HG02623 (cell line): Measurements from ENCODE around the gene OR2W3.

Experiments used
- ATAC-seq: cut with Tn5 transposase; IDR thresholded peaks from one replicate; pipeline ENCODE4 v1.9.1; 2021; ENCODE audit warnings: moderate library complexity; ENCODE audit not compliant: unreplicated experiment

Gene OR2W3

DNA sequence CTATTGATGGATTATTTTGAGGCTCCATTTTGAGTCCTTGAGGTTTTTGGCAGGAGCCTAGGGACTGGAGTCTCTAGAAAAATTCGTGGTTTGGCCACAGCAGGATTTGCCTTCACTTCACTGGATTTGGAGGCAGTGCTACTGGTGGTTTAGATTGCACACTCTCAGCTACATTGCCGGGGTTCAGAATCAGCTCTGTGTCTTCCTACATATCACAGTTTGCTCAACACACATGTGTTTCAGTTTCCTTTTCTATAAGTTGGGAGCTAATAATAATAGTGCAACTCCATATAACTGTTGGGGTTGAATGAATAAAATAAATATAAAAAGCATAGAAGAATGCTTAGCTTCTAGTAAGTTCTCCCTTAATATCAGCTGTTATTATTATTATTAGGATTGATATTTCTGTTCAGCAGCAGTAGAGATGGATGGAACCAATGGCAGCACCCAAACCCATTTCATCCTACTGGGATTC lies at the start of gene OR2W3:
Gene OR2W3 (plus strand): TSS at position 425 of the 475 bp plus-strand sequence. CDS start 0 bp downstream, at position 425.
- no peak for ATAC-seq

DNA sequence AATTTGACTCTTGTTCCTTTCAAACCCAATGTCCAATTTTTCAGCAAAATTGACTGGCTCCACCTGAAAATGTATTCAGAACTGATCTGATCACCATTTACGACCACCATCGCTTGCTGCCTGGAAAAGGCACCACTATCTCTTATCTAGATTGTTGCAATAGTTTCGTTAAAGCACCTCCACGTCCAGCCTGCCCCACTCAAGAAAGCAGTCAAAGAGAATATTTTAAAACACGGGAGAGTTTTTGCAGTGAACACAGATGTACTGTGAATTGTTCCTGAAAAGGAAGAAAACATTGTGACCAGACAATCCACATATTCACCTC lies 49.7 kb upstream of the OR2W3 start:
- ATAC-seq, result no peak

DNA sequence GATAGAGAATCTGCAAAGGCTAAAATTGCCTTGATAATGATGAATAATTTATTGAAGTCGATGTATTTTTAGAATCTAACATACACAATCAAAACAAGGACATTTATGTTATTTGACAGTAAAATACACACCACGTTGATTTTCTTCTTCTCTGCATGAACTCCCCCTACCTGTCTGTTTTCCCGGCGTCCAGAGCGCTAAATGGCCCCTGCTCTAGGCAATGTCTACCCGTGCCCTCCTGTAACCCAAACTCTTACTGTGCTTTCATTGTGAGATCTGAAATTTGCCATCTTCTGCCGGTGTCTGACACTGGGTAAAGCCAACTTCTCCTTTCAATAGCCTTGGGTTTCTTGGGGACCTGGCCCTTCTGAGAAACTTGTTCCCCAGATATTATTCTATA lies 47.0 kb upstream of the OR2W3 start:
- no peak for ATAC-seq

DNA sequence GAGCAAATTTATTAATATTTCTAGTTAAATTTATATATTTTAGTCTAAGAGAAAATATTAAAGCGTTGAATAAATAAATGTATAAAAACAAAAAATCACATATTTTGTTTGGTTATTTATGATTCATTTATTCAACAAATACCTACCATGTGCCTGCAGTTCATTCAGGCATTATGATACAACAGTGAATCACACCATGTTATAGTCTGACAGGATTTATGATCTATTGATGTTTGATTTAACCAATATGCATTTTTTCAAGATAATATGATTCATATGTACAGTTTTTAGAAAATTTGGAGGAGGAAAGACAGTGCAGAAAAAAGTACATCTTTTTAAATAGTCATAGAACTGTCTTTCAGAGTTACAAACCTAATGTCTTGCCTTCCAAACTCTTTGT lies 45.8 kb upstream of the OR2W3 start:
- ATAC-seq, result no peak

DNA sequence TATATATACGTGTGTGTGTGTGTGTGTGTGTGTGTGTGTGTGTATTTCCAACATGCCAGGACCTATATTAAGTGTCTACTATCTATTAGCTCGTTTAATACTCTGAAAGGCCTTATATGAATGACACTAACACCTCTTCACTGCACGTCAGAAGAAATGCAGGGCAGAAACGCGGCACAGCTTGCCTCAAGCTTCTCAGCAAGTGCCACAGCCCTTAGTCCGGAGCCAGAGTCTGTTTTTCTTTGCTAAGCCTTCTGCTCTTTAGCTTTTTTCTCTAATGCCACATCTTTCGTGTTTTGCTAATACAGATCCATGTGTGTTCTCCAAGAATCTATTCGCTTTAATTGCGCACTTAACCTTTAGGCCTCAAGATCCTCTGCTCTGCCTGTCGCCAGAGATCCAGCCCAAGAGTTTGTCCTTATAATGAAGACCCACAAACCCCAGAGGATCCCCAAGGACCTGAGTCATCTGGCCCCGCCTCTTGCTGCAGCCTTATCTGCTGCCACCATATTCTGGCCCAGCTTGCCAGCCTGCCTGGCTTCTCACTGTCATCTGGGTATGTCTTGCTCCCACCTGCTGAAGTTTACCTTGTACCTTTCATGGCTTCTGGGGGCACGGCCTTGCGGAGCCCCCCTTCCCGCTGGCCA lies 40.4 kb upstream of the OR2W3 start:
- ATAC-seq, result no peak

DNA sequence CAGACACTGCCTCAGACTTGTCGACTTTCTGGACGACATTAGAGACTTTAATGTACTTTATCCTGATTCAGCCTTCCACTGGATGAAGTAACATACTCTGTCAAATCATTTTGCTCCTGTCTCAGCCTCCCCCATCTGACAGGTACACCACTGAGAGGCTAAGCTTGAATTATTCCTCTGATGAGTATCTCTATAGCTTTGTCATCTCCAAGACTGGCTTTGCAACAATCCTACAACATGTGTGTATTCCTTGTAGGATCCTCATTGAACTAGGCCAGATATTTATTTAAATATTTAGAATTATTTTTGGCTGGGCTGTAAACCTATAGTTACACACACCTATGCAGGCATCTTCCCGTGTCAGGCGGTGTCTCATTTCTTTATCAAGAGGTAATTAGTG lies 39.5 kb upstream of the OR2W3 start:
- no peak for ATAC-seq

DNA sequence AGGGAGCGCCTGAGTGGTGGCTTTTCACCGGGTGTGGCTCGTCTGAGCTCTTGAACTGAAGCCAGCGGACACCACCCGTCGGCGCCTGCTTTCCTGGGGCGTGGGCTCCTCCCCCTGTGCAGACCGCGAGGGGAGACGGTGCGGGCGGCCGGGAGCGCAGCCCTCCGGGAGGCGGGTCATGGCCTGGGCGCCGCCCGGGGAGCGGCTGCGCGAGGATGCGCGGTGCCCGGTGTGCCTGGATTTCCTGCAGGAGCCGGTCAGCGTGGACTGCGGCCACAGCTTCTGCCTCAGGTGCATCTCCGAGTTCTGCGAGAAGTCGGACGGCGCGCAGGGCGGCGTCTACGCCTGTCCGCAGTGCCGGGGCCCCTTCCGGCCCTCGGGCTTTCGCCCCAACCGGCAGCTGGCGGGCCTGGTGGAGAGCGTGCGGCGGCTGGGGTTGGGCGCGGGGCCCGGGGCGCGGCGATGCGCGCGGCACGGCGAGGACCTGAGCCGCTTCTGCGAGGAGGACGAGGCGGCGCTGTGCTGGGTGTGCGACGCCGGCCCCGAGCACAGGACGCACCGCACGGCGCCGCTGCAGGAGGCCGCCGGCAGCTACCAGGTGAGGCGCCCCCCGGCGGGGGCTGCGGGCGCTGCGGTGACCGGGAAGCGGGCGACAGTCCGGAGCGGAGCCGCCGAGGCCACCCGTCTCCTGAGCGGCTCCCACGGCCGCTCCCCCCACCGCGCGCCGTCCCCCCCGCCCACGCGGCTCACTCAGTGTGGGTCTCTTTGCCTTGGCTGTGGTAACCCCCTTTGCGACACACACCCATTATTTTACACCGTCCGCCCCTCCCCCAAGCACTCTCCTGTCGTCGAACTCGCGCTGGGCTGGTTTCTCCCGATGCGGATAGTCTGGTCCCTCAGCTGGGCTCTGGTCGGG lies 38.1 kb upstream of the OR2W3 start, which contains the start of gene TRIM58:
Gene TRIM58 (plus strand): TSS at position 119 of the 916 bp plus-strand sequence. CDS start 60 bp downstream, at position 179.
- peak; percentile 45 for ATAC-seq

DNA sequence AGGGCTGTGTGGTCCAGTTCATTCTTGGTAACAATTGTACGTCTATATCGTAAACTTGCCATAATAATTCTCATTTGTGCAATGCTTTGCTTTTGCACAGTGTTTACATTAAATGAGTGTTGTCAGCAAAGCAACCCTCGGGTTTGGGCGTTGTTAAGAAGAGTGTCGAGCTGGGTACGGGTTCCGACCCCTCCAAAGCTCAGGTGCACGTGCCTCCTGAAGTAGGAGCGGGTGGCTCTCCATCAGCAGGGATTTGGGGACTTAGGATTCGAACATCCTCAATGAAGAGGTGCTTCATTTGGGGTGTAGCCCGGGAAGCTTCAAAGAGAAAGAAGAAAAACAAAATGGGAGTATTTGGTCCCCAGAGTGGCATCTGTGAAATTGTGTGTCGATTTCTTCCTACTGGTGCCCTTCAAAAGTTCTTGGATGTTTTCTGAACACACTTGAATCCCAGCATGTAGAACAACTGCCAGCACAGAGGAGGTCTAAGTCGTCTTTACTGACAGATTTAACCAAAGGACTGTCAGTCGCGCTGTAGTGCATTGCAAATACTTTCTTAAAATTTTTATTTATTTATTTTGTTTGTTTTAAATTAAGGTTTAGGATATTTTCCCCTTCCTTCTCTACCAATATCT lies 37.3 kb upstream of the OR2W3 start:
- ATAC-seq, result no peak

DNA sequence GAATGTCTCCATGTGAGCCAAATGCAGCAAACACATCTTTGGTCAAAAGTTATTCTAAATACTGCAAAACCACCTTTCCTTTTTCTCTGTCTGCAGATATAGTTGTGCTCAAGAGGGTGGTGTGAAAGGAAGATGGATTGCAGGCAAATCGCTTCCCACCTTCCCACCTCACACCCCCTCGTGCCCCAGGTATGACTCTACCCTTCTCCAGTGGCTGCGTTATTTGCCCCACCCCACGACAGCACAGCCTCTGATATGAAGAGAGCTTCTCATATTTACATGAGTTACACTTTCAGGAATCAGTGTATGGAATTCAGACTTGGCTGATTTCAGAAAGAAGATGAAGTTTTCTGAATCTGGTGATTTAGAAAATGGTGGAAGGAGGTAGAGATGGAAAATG lies 32.6 kb upstream of the OR2W3 start:
- no peak for ATAC-seq

DNA sequence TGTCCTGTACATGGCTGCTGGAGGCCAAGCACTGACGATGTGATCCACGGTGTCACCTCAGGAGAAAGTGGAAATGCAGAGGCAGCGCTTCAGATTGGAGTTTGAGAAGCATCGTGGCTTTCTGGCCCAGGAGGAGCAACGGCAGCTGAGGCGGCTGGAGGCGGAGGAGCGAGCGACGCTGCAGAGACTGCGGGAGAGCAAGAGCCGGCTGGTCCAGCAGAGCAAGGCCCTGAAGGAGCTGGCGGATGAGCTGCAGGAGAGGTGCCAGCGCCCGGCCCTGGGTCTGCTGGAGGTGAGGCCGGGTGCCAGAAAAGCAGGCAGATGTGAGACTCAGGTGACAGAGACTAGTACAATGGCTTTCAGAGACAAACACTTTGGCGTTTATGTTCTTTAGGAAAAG lies 30.7 kb upstream of the OR2W3 start:
- ATAC-seq, result no peak

DNA sequence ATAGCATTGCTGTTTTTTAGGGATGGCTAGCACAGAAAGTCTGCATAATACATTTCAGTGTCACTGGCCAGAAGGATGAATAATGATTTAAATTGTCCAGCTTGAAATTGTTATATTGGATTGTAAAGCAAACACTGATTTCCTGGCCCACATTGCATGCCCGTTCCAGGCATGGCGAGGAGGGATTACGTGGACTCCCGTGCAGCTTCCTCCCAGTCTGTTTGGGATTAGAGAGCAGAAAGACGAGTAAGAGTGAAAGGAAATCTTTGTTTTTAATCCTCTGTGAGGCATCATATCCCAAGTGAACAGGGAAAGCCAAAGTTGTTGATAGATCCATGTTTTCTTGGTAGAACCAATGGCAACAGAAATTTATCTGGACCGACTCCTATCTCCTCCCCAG lies 30.0 kb upstream of the OR2W3 start:
- ATAC-seq, result no peak

DNA sequence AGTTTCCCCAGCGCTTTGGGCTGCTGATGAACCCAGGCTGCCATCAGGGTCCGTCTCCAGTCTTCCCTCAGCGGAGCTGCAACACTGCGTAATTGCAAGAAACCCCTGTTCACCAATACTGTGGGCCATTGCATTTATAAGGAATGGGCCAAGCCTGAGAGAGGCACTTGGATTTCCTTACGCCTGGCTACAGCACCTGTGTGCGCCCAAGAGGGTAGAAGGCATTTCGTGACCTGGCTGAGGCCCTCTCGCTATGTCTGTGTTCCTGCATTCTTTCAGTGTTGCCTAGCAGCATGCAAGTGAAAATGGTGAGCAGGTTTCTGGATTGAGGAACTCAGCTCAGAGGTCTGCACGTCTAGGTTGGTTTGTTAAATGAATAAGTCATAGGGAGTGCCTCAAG lies 12.0 kb upstream of the OR2W3 start:
- ATAC-seq, result no peak

DNA sequence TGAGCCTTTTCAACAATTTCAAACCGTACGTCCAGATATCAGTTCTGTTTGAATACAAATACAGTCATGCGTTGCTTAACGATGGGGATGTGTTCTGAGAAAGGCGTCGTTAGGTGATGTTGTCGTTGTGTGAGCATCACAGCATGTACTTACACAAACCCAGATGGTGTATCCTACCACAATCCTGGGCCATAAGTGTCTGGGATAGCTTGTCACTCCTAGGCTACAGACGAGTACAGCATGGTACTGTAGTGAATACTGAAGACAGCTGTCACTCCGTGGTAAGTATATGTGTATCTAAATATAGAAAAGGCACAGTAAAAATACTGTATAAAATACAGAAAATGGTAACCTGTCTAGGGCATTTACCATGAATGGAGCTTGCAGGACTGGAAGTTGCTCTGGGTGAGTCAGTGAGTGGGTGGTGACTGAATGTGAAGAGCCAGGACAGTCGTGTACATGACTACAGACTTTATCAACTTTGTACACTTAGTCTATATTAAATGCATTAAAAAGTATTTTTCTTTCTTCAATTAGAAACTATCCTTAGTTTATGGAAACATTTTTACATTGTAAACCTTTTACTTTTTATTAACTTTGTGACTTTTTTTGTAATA lies 10.5 kb upstream of the OR2W3 start:
- no peak for ATAC-seq

DNA sequence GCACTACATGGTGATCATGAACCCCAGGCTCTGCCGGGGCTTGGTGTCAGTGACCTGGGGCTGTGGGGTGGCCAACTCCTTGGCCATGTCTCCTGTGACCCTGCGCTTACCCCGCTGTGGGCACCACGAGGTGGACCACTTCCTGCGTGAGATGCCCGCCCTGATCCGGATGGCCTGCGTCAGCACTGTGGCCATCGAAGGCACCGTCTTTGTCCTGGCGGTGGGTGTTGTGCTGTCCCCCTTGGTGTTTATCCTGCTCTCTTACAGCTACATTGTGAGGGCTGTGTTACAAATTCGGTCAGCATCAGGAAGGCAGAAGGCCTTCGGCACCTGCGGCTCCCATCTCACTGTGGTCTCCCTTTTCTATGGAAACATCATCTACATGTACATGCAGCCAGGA lies 589 bp downstream of the OR2W3 start:
- ATAC-seq, result no peak

DNA sequence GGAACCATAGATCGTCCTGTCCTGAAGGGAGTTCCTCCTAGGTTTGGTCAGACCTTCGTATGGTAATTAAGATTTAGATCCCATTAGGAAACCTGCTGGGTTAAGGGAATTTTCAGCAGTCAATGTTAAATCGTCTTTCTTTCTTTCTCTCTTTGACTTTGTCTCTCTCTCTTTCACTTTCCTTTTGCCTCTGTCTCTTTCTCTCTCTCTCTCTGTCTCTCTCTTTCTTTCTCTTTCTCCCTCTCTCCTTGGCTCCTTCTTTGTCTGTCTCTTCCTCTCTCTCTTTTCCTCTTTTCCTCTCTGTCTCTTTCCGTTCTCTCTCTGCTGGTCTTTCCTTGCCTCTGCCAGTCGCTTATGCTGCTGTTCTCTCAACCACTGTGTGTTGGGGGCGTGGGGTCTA lies 8.7 kb downstream of the OR2W3 start:
- no peak for ATAC-seq

DNA sequence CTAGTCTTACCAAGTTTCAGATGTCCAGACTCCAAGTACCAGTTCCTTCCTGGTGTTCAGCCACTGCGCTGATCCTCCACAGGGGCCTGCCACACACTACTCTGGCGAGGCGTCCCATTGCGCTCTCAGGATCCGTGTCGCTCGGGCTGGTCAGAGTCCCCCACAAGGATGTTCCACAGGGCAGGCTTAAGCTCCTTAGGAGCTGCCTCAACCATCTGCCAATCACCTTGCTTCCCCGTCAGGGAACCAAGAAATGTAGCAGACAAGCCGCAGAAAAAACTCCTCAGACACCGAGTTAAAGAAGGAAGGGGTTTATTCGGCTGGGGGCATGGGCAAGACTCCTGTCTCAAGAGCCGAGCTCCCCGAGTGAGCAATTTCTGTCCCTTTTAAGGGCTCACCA lies 9.8 kb downstream of the OR2W3 start:
- no peak for ATAC-seq

DNA sequence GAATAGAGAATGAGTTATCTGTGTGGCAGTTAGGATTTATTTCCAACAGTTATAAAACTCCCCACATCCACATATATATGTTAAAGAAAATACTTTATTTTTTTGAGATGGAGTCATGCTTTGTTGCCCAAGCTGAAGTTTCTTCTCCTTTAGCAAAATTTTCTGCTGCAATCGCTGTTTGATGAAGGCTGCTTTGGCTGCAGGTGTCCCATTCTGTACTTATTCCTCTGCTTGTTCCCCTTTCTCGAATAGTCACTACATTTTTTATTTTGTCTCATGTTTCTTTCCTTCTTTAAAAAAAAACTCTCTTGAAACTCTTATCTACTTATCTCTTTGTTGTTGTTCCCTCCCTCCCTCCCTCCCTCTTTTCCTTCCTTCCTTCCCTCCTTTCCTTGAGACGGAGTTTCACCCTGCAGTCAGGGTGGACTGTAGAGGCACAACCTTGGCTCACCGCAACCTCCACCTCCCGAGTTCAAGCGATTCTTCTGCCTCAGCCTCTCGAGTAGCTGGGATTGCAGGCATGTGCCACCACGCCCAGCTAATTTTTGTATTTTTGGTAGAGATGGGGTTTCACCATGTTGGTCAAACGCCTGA lies 10.6 kb downstream of the OR2W3 start:
- no peak for ATAC-seq

DNA sequence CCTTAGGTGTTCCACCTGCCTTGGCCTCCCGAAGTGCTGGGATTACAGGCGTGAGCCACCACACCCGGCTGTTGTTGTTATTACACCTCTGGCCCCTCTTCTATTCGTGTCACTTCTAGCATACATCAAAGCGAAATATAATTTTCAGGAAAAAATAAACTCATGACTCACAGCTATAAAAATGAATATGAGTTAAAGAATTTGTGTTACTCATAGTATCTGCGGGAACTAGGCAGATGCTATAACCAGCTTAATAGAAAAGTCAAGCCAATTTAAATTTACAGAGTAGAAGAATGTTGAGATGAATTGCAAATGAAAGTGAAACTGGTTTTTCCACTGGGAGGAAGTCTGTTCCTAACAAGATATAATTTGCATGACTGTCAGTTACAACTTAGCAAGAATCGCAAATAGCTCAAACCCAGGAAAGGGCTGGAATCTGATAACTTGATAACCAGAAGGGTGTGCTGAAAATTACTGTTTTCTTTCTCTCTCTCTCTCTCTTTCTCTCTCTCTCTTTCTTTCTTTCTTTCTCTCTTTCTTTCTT lies 11.2 kb downstream of the OR2W3 start:
- no peak for ATAC-seq

DNA sequence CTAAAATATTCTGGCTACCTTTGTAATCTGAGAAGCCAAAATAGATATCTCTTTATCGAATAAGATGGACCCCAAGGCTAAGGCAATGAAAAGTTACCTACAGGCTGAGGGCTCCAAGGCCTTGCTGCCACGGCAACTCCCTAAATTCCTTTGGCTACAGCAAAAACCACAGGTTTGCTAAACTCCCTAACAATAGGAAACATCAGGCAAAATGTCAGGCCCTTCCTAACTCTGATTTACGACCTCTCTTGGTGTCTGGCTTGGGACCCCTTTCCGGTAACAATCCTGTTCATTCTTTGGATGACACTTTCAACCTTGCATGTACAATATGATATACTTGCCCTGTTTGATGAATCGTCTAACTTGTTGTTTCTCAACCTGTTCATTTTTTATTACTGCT lies 13.4 kb downstream of the OR2W3 start:
- ATAC-seq, result no peak

DNA sequence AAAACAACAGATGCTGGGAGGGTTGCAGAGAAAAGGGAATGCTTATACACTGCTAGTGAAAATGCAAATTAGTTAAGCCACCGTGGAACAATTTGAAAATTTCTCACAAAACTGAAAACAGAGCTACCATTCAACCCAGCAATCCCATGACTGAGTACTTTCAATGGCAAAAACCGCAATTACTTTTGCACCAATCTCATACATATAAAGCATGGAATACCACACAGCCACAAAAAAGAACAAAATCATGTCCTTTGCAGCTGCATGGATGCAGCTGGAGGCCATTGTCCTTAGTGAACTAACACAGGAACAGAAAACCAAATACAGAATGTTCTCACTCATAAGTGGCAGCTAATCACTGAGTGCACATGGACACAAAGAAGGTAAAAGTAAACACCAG lies 18.4 kb downstream of the OR2W3 start:
- no peak for ATAC-seq
